AG04450 (cell line): ENCODE measurements around the gene FAM222A. TPM values are rescaled to one million over a fixed set of nuclear protein-coding genes. Genes with fewer than 3 reads are reported as not detected.

Experiments
- CTCF ChIA-PET: fragments of 300-600, 350-600 bp; formaldehyde crosslinking; extraction: SDS; loops from one replicate; lab custom pipeline; 2022; ENCODE audit warnings: antibody characterized with exemption, inconsistent platforms; lab: Charles Lee
- POLR2A ChIA-PET: fragments of 350-600 bp; formaldehyde crosslinking; extraction: SDS; loops from one replicate; lab custom pipeline; 2021; ENCODE audit warnings: antibody characterized with exemption, inconsistent platforms; lab: Yijun Ruan, JAX
- DNase-seq: peaks from one replicate; pipeline ENCODE4 v3.0.0-alpha.2; 2011; ENCODE audit warnings: low read depth, low spot score
- H3K27ac ChIP-seq: one replicate; pipeline ENCODE4 v1.5.1; 2012; ENCODE audit warnings: low read depth, low read length, control low read depth
- H3K27me3 ChIP-seq: one replicate; pipeline ENCODE4 v1.6.0; 2012; ENCODE audit warnings: low read length; ENCODE audit not compliant: control insufficient read depth, insufficient read depth
- H3K4me3 ChIP-seq: 2 replicates; pipeline ENCODE4 v1.5.1; 2011; ENCODE audit warnings: mild to moderate bottlenecking, low read depth, low read length, control low read depth
- H3K9me3 ChIP-seq: 2 replicates; pipeline ENCODE4 v1.5.1; 2012; ENCODE audit warnings: low read length; ENCODE audit not compliant: control insufficient read depth, insufficient read depth
- polyA plus RNA-seq: library from polyadenylated mRNA; depleted of rRNA; stranded (reverse); fragments of >200 nt; gene quantifications from 2 replicates; pipeline ENCODE4 v1.2.3, GENCODE V29; 2011
- TF ChIP-seq, protein P1 (sequence below): IDR thresholded peaks from 2 replicates; pipeline ENCODE4 v1.5.1; 2011; ENCODE audit warnings: low read depth, low read length, control low read depth, inconsistent platforms

The FAM222A gene
- polyA plus RNA-seq, 1 experiment, result 0.15 TPM

GRCh38 chr12:109683316-109683715 is 30.3 kb upstream of the FAM222A start:
- peaks cover 28% of the 10 kb centered on the region for H3K27me3 ChIP-seq
- H3K27ac ChIP-seq, result no peak overlapping the region
- H3K4me3 ChIP-seq, result no peak overlapping the region
- ChIA-PET CTCF (interaction anchor here (0.8 kb wide), 1 partner anchor 85 kb away, joined by 5 read pairs; no protein-coding TSS in a partner anchor), POLR2A (no interaction called here)
- TF ChIP-seq, protein P1, sequence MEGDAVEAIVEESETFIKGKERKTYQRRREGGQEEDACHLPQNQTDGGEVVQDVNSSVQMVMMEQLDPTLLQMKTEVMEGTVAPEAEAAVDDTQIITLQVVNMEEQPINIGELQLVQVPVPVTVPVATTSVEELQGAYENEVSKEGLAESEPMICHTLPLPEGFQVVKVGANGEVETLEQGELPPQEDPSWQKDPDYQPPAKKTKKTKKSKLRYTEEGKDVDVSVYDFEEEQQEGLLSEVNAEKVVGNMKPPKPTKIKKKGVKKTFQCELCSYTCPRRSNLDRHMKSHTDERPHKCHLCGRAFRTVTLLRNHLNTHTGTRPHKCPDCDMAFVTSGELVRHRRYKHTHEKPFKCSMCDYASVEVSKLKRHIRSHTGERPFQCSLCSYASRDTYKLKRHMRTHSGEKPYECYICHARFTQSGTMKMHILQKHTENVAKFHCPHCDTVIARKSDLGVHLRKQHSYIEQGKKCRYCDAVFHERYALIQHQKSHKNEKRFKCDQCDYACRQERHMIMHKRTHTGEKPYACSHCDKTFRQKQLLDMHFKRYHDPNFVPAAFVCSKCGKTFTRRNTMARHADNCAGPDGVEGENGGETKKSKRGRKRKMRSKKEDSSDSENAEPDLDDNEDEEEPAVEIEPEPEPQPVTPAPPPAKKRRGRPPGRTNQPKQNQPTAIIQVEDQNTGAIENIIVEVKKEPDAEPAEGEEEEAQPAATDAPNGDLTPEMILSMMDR, result no peak
- no peaks in the 10 kb centered on the region for H3K9me3 ChIP-seq
- DNase-seq, result no peak

DNA sequence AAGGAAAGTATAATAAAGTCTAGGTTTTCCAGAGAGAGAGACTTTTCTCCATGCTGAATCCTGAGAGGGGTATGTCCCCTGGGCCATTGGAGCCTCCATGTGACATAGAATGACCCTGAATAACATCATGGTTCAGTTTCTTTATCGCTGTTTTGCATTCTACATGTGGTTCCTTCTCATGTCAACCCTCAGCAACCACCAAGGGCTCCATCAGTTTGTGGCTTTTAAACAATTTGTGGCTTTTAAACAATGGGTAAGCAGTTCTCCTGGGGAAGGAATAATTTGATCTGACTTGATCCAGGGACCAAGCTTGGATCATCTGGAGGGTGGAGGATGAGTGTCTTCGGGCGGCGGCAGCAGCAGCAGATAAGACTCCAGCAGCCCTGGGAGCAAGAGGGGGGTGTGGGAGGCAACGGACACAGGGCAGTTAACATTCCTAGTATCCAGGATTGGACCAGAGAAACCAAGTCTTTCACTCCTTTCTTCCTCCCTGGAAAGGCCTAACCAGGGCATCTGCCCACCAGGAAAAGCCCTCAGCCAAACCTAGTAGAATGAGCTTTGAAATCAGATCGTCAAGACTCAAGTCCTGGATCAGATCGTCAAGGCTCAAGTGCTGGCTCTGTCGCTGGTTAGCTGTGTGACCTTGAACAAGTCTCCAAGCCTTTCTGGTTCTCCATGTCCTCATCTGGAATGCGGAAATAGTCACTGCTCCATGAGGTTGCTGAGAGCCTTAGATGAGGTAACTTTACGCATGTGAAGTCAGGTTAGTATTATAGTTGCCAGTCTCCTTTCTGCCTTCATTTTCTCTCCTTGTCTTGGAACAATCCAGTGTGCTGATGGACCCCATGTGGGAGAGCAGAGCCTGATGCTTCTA is 27.8 kb upstream of the FAM222A start:
- H3K27ac ChIP-seq, result no peak overlapping the region
- CTCF ChIA-PET, result no interaction called here
- POLR2A ChIA-PET, result no interaction called here
- DNase-seq, result no peak
- H3K9me3 ChIP-seq, result no peaks in the 10 kb centered on the region
- TF ChIP-seq, protein P1, result no peak
- no peak overlapping the region for H3K4me3 ChIP-seq
- peaks cover 19% of the 10 kb centered on the region for H3K27me3 ChIP-seq

- ChIA-PET CTCF (interaction anchor here (0.9 to 1.3 kb wide), 2 partner anchors 9 to 89 kb away, joined by 3 to 4 read pairs; no protein-coding TSS in a partner anchor), POLR2A (no interaction called here)
- Histone ChIP-seq H3K9me3 (no peaks in the 10 kb centered on the region), H3K27ac (no peak overlapping the region), H3K27me3 (peaks cover 19% of the 10 kb centered on the region), H3K4me3 (no peak overlapping the region)
- no peak for DNase-seq
- TF ChIP-seq, protein P1, result no peak
These were observed 27.1 kb upstream of the FAM222A start for GRCh38 chr12:109686523-109686922.

DNA sequence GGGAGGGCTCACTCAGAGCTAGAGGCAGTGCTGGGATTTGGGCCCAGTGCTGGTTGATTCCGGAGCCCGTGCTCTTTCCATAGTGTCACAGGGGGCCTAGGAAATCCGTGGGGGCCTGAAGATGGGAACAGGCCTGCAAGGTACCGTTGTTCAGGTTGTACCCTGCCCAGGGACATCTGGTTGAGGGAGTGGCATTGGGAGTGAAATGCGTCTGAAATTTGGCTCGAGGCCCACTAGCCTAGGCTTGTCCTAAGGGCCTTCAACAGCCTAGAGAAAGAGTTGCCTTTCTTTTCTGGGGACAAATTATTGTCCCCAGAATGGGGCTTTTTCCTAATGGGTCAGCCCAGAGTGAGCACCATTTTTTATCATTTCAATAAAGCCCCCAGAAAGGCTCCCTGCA is 26.4 kb upstream of the FAM222A start:
- no peaks in the 10 kb centered on the region for H3K9me3 ChIP-seq
- CTCF ChIA-PET, result interaction anchor here (0.9 to 1.3 kb wide), 2 partner anchors 10 to 90 kb away, joined by 3 to 4 read pairs; no protein-coding TSS in a partner anchor
- no peak overlapping the region for H3K27ac ChIP-seq
- TF ChIP-seq, protein P1, result no peak
- no peak for DNase-seq
- POLR2A ChIA-PET, result no interaction called here
- H3K4me3 ChIP-seq, result no peak overlapping the region
- peaks cover 16% of the 10 kb centered on the region for H3K27me3 ChIP-seq

- Histone ChIP-seq H3K27ac (no peak overlapping the region), H3K27me3 (peaks cover 5% of the 10 kb centered on the region), H3K9me3 (no peaks in the 10 kb centered on the region), H3K4me3 (no peak overlapping the region)
- POLR2A ChIA-PET, result no interaction called here
- no peak for DNase-seq
- CTCF ChIA-PET, result interaction anchor here (0.6 kb wide), 1 partner anchor 92 kb away, joined by 3 read pairs; no protein-coding TSS in a partner anchor
- TF ChIP-seq, protein P1, result no peak
These were observed 24.2 kb upstream of the FAM222A start for GRCh38 chr12:109689426-109689825.
